SK-N-SH treated with all-trans-retinoic acid at 6 μM for 48 hours (cell line): ENCODE results near the gene BCL10.
A peak's percentile ranks its signal among the peaks of the same experiment; 100 is the strongest.

Experiments used
- ATAC-seq: fragments of 200-7000 bp; cut with Tn5 transposase; 3 replicates; pipeline ENCODE4 v1.9.1; 2020; ENCODE audit warnings: mild to moderate bottlenecking, moderate library complexity
- ARNTL ChIP-seq: fragments of 450-650 bp; formaldehyde crosslinking; IDR thresholded peaks from 2 replicates; pipeline ENCODE4 v1.5.0; 2020; ENCODE audit warnings: low read depth, mild to moderate bottlenecking, moderate library complexity, borderline replicate concordance
- BACH2 ChIP-seq: fragments of 250-450 bp; sonication (Bioruptor Pico); IDR thresholded peaks from 2 replicates; pipeline ENCODE4 v1.9.0; 2021; ENCODE audit warnings: mild to moderate bottlenecking, borderline replicate concordance
- CREB5 ChIP-seq: fragments of 250-450 bp; sonication (Bioruptor Pico); IDR thresholded peaks from 2 replicates; pipeline ENCODE4 v1.5.1; 2020; ENCODE audit warnings: low read depth, mild to moderate bottlenecking, moderate library complexity
- CSDC2 ChIP-seq: fragments of 250-450 bp; sonication (Bioruptor Pico); IDR thresholded peaks from 2 replicates; pipeline ENCODE4 v1.5.0; 2020; ENCODE audit warnings: mild to moderate bottlenecking, moderate library complexity
- CSRNP3 ChIP-seq: fragments of 250-450 bp; sonication (Bioruptor Pico); IDR thresholded peaks from 2 replicates; pipeline ENCODE4 v1.5.1; 2021; ENCODE audit warnings: mild to moderate bottlenecking, moderate library complexity
- ESRRG ChIP-seq: fragments of 250-450 bp; sonication (Bioruptor Pico); IDR thresholded peaks from 2 replicates; pipeline ENCODE4 v1.6.1; 2021; ENCODE audit warnings: mild to moderate bottlenecking
- GLIS3 ChIP-seq: fragments of 250-450 bp; sonication (Bioruptor Pico); IDR thresholded peaks from 2 replicates; pipeline ENCODE4 v1.5.0; 2020; ENCODE audit warnings: mild to moderate bottlenecking, moderate library complexity
- ISL1 ChIP-seq: fragments of 250-450 bp; sonication (Bioruptor Pico); IDR thresholded peaks from 2 replicates; pipeline ENCODE4 v2.1.2; 2022; ENCODE audit warnings: mild to moderate bottlenecking, moderate library complexity
- PATZ1 ChIP-seq: fragments of 250-450 bp; sonication (Bioruptor Pico); IDR thresholded peaks from 2 replicates; pipeline ENCODE4 v1.8.0; 2020; ENCODE audit warnings: mild to moderate bottlenecking, moderate library complexity, borderline replicate concordance
- POU6F1 ChIP-seq: fragments of 250-450 bp; sonication (Bioruptor Pico); IDR thresholded peaks from 2 replicates; pipeline ENCODE4 v1.8.0; 2021; ENCODE audit warnings: low read depth, mild to moderate bottlenecking, moderate library complexity, borderline replicate concordance
- RARB ChIP-seq: fragments of 250-450 bp; sonication (Bioruptor Pico); IDR thresholded peaks from 2 replicates; pipeline ENCODE4 v1.8.0; 2021; ENCODE audit warnings: mild to moderate bottlenecking, moderate library complexity
- SNAI2 ChIP-seq: fragments of 250-450 bp; sonication (Bioruptor Pico); IDR thresholded peaks from 2 replicates; pipeline ENCODE4 v1.5.0; 2020; ENCODE audit warnings: mild to moderate bottlenecking, moderate library complexity
- TCF4 ChIP-seq: fragments of 250-450 bp; sonication (Bioruptor Pico); IDR thresholded peaks from 2 replicates; pipeline ENCODE4 v1.8.0; 2021; ENCODE audit warnings: mild to moderate bottlenecking, moderate library complexity, borderline replicate concordance
- TSHZ2 ChIP-seq: fragments of 250-450 bp; sonication (Bioruptor Pico); IDR thresholded peaks from 2 replicates; pipeline ENCODE4 v1.5.0; 2020; ENCODE audit warnings: mild to moderate bottlenecking, moderate library complexity
- ZFP3 ChIP-seq: fragments of 250-450 bp; sonication (Bioruptor Pico); IDR thresholded peaks from 2 replicates; pipeline ENCODE4 v1.5.0; 2020; ENCODE audit warnings: mild to moderate bottlenecking, moderate library complexity
- ZFP30 ChIP-seq: fragments of 450-650 bp; formaldehyde crosslinking; IDR thresholded peaks from 2 replicates; pipeline ENCODE4 v1.5.0; 2022; ENCODE audit warnings: mild to moderate bottlenecking, moderate library complexity
- ZNF565 ChIP-seq: fragments of 450-650 bp; formaldehyde crosslinking; conservative IDR thresholded peaks from 2 replicates; pipeline ENCODE4 v1.5.0; 2020; ENCODE audit warnings: low read depth, mild to moderate bottlenecking, moderate library complexity
- ZNF8 ChIP-seq: fragments of 450-650 bp; formaldehyde crosslinking; IDR thresholded peaks from 2 replicates; pipeline ENCODE4 v1.5.0; 2020; ENCODE audit warnings: mild to moderate bottlenecking, moderate library complexity

BCL10 gene

GRCh38 chr1:85245456-85245855 is 31.0 kb downstream of the BCL10 start:
- no peak for ATAC-seq
- TF ChIP-seq PATZ1 = no peak
- TF ChIP-seq ARNTL (CRISPR knock-in tag) = no peak
- TF ChIP-seq SNAI2 = no peak

GRCh38 chr1:85244271-85245061 is 32.0 kb downstream of the BCL10 start:
- TF ChIP-seq ZFP3 (CRISPR knock-in tag) (no peak), TCF4 (CRISPR knock-in tag) (0 out of 2 replicates have a peak, but pooled peaks have one; percentile 32)
- TF ChIP-seq, all 23 proteins: peak for 1
- ATAC-seq = peak; percentile 68

GRCh38 chr1:85243372-85243771 is 33.1 kb downstream of the BCL10 start:
- ATAC-seq = no peak
- TF ChIP-seq CSRNP3 = no peak
- TF ChIP-seq BACH2 (CRISPR knock-in tag) = no peak
- TF ChIP-seq TSHZ2 (CRISPR knock-in tag) = no peak
- TF ChIP-seq ESRRG (CRISPR knock-in tag) = no peak
- no peak for TF ChIP-seq ISL1 (CRISPR knock-in tag)
- TF ChIP-seq ZFP30 = no peak
- no peak for TF ChIP-seq ZFP3 (CRISPR knock-in tag)
- TF ChIP-seq POU6F1 (CRISPR knock-in tag) = no peak
- TF ChIP-seq ZNF8 (CRISPR knock-in tag) = no peak
- TF ChIP-seq RARB = no peak
- TF ChIP-seq TCF4 (CRISPR knock-in tag) = no peak
- TF ChIP-seq CREB5 = no peak
- TF ChIP-seq GLIS3 (CRISPR knock-in tag) = no peak
- TF ChIP-seq ZNF565 = no peak
- TF ChIP-seq SNAI2 = no peak
- TF ChIP-seq CSDC2 (CRISPR knock-in tag) = no peak
- no peak for TF ChIP-seq PATZ1
